Measurements from ENCODE around the gene SLC18A2.

Gene SLC18A2

GRCh38 chr10:117262291-117262902 lies 21.5 kb downstream of the SLC18A2 start:
- H3K27me3 ChIP-seq, result no peaks in the 10 kb centered on the region
- H4K20me1 ChIP-seq, result no peaks in the 10 kb centered on the region
- H3K4me1 ChIP-seq, result peaks cover 7% of the 10 kb centered on the region
- no peak overlapping the region for H3K4me2 ChIP-seq
- H3K4me3 ChIP-seq, result no peak overlapping the region
- H3K9ac ChIP-seq, result no peak overlapping the region
- H3K36me3 ChIP-seq, result no peaks in the 10 kb centered on the region
- TF ChIP-seq Cebpa-rat (IDR thresholded peaks at IDR 0.05), result no peak
- H3K27ac ChIP-seq, result no peak overlapping the region
- H3K9me3 ChIP-seq, result no peaks in the 10 kb centered on the region

- Histone ChIP-seq H3K9me3 (no peaks in the 10 kb centered on the region), H3K4me3 (no peak overlapping the region), H3K27ac (no peak overlapping the region), H3K36me3 (no peaks in the 10 kb centered on the region), H3K4me2 (no peak overlapping the region), H3K4me1 (peaks cover 7% of the 10 kb centered on the region), H4K20me1 (no peaks in the 10 kb centered on the region), H3K27me3 (no peaks in the 10 kb centered on the region), H3K9ac (no peak overlapping the region)
- TF ChIP-seq Cebpa-rat (IDR thresholded peaks at IDR 0.05), result no peak
Observed at GRCh38 chr10:117262903-117263293, 22.0 kb downstream of the SLC18A2 start.

- Histone ChIP-seq H3K4me1 (no peaks in the 10 kb centered on the region), H3K36me3 (no peaks in the 10 kb centered on the region), H4K20me1 (no peaks in the 10 kb centered on the region), H3K27ac (no peak overlapping the region), H3K4me3 (no peak overlapping the region), H3K4me2 (no peak overlapping the region), H3K9me3 (no peaks in the 10 kb centered on the region), H3K9ac (no peak overlapping the region), H3K27me3 (no peaks in the 10 kb centered on the region)
- TF ChIP-seq Cebpa-rat (IDR thresholded peaks at IDR 0.05), result no peak
Observed at GRCh38 chr10:117264782-117265181, 23.9 kb downstream of the SLC18A2 start.

- no peaks in the 10 kb centered on the region for H3K36me3 ChIP-seq
- H3K9ac ChIP-seq, result no peak overlapping the region
- no peaks in the 10 kb centered on the region for H3K27me3 ChIP-seq
- no peaks in the 10 kb centered on the region for H3K4me1 ChIP-seq
- H3K9me3 ChIP-seq, result no peaks in the 10 kb centered on the region
- no peak overlapping the region for H3K4me2 ChIP-seq
- no peak overlapping the region for H3K27ac ChIP-seq
- H4K20me1 ChIP-seq, result no peaks in the 10 kb centered on the region
- H3K4me3 ChIP-seq, result no peak overlapping the region
- no peak for TF ChIP-seq Cebpa-rat (IDR thresholded peaks at IDR 0.05)
Observed at GRCh38 chr10:117266400-117266799, 25.5 kb downstream of the SLC18A2 start.

GRCh38 chr10:117266812-117267211 lies 25.9 kb downstream of the SLC18A2 start:
- no peak for TF ChIP-seq Cebpa-rat (IDR thresholded peaks at IDR 0.05)
- no peak overlapping the region for H3K27ac ChIP-seq
- H4K20me1 ChIP-seq, result no peaks in the 10 kb centered on the region
- no peaks in the 10 kb centered on the region for H3K36me3 ChIP-seq
- H3K4me2 ChIP-seq, result no peak overlapping the region
- no peaks in the 10 kb centered on the region for H3K4me1 ChIP-seq
- H3K4me3 ChIP-seq, result no peak overlapping the region
- H3K9ac ChIP-seq, result no peak overlapping the region
- H3K27me3 ChIP-seq, result no peaks in the 10 kb centered on the region
- H3K9me3 ChIP-seq, result no peaks in the 10 kb centered on the region

GRCh38 chr10:117268258-117268657 lies 27.3 kb downstream of the SLC18A2 start:
- Histone ChIP-seq H4K20me1 (no peaks in the 10 kb centered on the region), H3K4me2 (no peak overlapping the region), H3K4me1 (no peaks in the 10 kb centered on the region), H3K9ac (no peak overlapping the region), H3K4me3 (no peak overlapping the region), H3K9me3 (no peaks in the 10 kb centered on the region), H3K27me3 (no peaks in the 10 kb centered on the region), H3K36me3 (no peaks in the 10 kb centered on the region), H3K27ac (no peak overlapping the region)
- no peak for TF ChIP-seq Cebpa-rat (IDR thresholded peaks at IDR 0.05)

GRCh38 chr10:117268907-117269306 lies 28.0 kb downstream of the SLC18A2 start:
- H3K4me3 ChIP-seq, result no peak overlapping the region
- no peaks in the 10 kb centered on the region for H3K36me3 ChIP-seq
- H3K27me3 ChIP-seq, result no peaks in the 10 kb centered on the region
- H3K9me3 ChIP-seq, result no peaks in the 10 kb centered on the region
- no peak overlapping the region for H3K27ac ChIP-seq
- H3K9ac ChIP-seq, result no peak overlapping the region
- no peaks in the 10 kb centered on the region for H4K20me1 ChIP-seq
- H3K4me2 ChIP-seq, result no peak overlapping the region
- no peak for TF ChIP-seq Cebpa-rat (IDR thresholded peaks at IDR 0.05)
- H3K4me1 ChIP-seq, result no peaks in the 10 kb centered on the region

- H4K20me1 ChIP-seq, result no peaks in the 10 kb centered on the region
- no peaks in the 10 kb centered on the region for H3K27me3 ChIP-seq
- no peaks in the 10 kb centered on the region for H3K4me1 ChIP-seq
- no peaks in the 10 kb centered on the region for H3K9me3 ChIP-seq
- H3K9ac ChIP-seq, result no peak overlapping the region
- H3K27ac ChIP-seq, result no peak overlapping the region
- TF ChIP-seq Cebpa-rat (IDR thresholded peaks at IDR 0.05), result no peak
- H3K4me3 ChIP-seq, result no peak overlapping the region
- no peaks in the 10 kb centered on the region for H3K36me3 ChIP-seq
- no peak overlapping the region for H3K4me2 ChIP-seq
Observed at GRCh38 chr10:117271427-117271826, 30.5 kb downstream of the SLC18A2 start.

- no peaks in the 10 kb centered on the region for H3K9me3 ChIP-seq
- no peaks in the 10 kb centered on the region for H3K36me3 ChIP-seq
- H3K27ac ChIP-seq, result no peak overlapping the region
- H3K9ac ChIP-seq, result no peak overlapping the region
- no peak overlapping the region for H3K4me2 ChIP-seq
- H3K4me1 ChIP-seq, result no peaks in the 10 kb centered on the region
- no peak for TF ChIP-seq Cebpa-rat (IDR thresholded peaks at IDR 0.05)
- H3K27me3 ChIP-seq, result no peaks in the 10 kb centered on the region
- H4K20me1 ChIP-seq, result no peaks in the 10 kb centered on the region
- no peak overlapping the region for H3K4me3 ChIP-seq
Observed at GRCh38 chr10:117272195-117273076, 31.5 kb downstream of the SLC18A2 start.

GRCh38 chr10:117273980-117274379 lies 33.1 kb downstream of the SLC18A2 start:
- TF ChIP-seq Cebpa-rat (IDR thresholded peaks at IDR 0.05), result peak; percentile 71; the same call in 1 of the 2 replicates
- Histone ChIP-seq H3K4me1 (no peaks in the 10 kb centered on the region), H3K27me3 (no peaks in the 10 kb centered on the region), H4K20me1 (no peaks in the 10 kb centered on the region), H3K27ac (no peak overlapping the region), H3K9ac (no peak overlapping the region), H3K4me2 (no peak overlapping the region), H3K4me3 (no peak overlapping the region), H3K36me3 (no peaks in the 10 kb centered on the region), H3K9me3 (no peaks in the 10 kb centered on the region)
